NK-92 treated with Interleukin-12 subunit alpha and Interleukin-12 subunit beta, amount 100 ng/mL, for 24 hours (cell line): Measurements from ENCODE around the gene ITPK1.

ENCODE experiments used
- DNase-seq: peaks from one replicate; lab custom pipeline; 2025; lab: John Stamatoyannopoulos, UW

Gene ITPK1

DNA sequence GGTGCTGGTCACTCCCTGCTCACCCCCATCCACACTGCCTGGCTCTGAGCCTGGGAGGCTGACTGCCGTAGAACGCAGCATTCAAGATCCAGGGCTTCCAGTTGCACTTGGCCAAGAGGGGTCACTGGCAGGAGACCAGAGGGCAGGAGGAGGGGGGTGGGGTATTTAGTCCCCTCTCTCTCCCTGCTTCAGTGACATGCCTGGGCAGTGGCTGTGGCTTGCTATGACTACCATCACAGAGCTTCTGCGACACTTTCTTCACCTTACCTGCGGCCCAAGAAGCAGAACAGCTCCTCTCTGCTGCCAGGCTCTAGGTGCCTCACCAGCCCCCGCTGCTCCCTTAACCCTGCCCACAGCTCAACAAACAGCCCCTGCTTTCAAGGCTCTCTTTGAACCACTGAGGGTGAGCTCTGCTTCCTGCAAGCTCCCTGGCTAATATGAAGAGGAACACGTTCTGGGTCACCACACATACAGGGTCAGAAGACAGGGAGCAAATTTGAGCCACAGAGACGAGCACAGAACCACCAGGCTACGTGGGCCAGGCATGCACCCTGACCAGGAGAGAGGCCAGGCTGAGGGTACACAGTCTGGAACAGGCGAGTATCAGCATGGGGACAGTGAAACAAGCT, 55.7 kb downstream of the ITPK1 start:
- no peak for DNase-seq

DNA sequence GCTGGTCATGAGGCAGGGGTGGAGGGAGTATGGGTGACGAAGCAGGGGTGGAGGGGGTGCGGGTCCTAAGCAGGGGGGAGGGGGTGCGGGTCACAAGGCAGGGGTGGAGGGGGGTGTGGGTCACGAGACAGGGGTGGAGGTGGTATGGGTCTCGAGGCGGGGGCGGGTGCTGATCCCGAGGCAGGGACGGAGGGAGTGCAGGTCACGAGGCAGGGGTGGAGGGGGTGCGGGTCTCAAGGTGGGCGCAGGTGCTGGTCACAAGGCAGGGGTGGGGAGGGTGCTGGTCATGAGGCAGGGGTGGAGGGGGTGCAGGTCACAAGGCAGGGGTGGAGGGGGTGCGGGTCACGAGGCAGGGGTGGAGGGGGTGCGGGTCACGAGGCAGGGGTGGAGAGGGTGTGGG, 56.5 kb downstream of the ITPK1 start:
- no peak for DNase-seq

DNA sequence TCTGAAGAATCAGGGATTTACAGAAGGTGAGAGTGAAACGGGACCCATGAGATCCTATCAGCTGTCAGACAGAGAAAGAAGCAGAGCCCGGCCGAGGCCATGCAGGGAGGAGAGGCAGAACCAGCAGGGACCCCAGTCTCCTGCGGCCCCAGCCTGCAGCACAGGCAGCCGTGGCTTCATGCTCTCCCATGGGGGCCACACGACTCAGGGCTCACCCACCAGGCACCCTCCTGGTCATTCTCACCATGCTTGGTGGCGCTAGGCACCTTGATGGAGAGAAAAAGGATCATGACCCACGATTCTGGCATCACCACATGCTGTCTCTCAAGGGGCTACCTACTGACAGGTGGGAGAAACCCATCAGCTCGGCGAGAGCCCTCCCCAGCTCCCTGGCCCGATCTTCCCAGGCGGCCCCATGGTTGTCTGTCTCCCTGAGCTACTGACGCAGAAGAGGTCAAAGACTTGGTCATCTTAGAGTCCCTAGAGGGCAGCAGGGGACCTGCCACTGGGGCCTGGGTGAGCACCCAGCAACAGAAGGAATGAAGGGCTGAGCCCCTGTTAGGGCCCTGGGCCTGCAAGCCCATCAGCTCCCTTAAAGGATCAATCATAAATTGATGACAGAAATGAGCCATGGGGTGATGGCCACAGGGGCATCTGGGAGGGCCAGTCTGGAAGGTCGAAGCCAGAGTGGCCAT, 58.0 kb downstream of the ITPK1 start:
- DNase-seq = no peak

DNA sequence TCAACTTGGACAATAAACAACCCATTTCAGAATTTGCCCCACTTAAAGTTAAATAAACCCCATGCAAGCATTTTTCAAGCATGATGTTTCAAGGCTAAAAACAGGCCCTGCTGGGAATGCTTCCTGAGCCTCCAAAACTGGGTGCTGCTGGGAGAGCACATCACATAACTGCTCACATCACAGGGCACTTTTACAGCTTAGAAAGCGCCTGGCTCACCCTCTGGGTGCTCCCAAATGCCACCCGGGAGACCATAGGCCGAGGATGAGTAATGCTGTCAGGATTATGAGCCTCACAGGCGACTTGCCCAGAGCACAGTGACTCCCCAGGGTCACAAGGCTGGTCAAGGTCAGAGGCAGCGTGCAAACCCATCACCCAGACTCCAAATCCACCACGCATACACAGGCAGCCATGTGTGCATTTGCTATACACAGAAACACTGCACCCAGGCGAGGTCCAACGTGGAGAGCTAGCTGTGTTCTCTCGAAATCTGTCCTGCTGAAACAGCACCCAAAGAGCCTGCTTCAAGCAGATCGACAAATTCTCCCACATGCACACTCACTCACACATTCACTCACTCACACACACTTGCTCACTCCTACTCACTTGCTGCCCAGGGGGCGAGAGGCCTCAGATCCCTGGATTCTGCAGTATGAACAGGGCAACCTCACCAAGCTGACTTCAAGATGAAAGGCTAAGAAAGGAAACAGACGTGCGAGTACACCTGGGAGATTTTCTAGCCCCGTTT, 58.7 kb downstream of the ITPK1 start:
- no peak for DNase-seq

DNA sequence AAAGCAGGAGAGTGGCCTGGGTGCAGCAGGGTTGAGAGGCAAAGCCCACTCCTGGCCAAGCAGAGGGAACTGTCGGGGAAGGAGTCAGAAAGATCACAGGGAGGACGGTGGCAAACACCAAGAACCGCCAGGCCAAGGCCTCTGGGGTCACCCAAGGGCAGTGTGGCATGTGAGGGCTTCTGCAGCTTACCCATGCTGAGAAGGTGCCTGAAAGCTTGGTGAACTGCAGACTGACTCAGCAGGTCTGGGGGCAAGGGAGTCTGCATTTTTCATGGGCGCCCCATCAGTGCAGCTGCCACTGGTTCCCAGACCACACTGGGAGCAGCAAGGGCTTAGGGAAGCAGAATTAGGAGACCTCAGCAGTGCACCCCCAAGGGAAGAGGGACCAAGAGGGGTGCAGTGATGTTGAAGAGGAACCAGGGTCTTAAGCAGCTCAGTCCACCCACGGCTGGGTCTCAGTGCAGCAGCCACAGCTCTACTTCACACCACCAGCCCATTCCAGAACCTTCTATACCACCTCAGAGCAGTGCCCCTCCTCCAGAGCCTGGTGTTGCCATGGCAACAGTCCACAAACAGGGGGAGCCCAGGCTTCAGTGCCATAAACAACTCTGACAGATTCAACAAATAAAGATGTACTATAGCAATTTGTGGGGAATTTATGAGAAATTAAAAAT, 59.4 kb downstream of the ITPK1 start:
- no peak for DNase-seq

DNA sequence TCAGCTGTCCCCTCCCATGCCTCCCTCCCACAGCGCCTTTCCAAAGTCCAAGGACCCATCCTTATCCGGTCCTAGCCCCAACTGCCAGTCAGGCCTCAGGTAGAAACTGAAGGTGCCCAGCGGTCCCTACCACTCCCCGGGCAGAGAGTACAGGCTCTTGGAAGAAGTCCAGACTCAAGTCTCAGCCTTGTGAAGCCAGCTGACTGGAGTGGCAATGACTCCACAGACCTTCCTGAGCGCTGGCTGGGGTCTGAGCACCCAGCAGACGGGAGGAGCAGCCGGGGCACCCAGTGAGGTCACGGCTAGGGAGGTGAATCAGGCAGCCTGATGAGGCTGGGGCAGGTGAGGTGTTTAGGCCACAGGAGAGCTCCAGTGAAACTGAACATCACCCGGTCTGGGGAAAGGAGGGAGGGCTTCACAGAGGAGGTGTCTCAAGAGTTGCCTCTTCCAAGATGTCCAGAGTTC, 60.0 kb downstream of the ITPK1 start:
- DNase-seq = no peak

DNA sequence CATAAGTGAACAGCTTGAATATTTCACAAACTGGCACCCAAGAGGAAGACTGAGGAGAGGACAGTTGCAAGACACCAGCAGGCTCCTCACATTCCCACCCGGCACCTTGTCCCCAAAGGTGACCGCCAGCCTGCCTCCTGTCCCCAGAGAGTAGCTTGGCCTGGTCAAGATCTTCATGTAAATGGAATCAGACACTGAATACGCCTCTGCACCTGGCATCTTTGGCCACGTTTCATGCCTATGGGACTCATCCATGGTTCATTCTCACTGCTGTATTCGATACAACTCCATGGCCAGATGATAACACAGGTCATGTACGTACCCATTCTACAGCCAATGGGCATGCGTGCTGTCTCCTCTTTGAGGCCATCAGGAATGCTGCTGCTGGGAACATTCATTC, 60.8 kb downstream of the ITPK1 start:
- DNase-seq = no peak

DNA sequence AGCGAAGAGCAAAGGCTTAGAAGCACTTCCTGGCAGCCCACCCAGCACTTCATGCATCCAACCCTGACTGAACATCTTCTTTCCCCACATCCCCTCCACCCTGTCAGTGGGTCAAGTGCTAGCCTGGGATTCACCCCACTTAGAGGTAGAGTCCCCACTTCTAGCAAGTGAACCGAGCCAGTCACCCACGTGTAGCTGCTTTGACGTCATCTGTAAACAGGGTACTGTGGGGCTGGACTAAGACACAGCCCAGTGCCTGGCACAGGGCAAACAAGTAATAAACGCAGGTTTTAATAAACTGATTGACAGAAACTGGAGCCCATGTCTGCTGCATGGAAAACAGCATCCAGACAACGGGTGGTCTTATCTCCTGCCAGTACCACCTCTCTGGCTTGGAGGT, 61.7 kb downstream of the ITPK1 start:
- DNase-seq = no peak

DNA sequence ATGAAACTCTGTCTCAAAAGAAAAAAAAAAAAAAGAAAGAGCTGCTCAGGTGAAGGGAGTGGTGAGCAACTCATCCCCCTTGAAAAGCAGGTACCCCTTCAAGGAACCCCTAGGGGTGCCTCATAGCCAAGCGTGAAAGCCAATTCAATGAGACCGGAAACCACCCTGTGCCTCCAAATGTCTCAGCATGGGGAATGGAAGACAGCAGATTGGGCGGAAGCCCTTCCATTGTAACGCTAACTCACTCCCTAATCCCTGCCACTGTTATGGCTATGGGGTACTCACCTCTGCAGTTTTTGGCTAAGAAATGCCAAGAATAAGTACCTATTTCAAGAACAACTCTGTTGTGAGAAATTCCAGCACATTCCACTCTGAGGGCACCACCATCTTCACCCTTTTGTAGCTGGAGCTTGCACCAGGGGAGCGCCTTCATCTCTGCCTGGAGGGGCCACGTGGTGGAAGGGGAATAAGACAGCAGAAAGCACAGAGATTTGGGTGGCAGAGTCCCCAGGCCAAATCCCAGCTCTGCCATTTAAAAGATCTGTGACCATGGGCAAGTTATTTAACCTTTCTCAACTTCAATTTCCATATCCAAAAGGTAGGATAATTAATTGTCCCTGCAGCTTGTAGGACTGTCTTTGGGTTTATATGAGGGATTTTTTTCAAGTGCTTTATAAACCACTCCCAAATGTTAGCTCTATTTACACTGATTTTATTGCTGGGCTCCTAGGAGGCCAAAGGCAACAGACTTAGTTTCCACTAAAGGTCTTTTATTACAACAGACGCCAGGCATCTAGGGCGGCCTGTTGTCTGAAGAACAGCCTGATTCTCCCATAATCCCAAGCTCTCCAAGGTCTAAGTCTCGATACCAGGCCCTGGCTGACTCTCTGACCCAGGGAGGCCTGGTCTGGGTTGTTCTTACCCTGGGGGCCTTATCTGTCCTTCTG, 63.9 kb downstream of the ITPK1 start:
- no peak for DNase-seq

DNA sequence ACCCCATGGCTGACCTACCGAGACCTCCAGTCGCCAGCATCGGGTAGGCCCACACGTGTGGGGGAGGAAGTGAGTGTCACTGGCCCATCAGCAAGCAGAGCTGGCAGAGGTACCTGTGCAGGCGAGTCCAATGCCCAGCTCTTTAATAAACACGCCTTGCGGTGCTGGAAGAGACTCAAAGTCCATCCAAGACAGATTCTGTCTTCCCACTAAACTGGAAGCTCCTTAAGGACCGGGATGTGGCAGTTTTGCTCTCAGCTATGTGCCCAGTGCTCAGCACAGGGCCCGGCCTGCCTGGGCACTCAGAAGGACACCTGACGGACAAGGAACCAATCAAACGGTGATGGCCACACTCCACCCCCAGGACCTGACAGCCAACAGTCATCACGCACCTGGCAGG, 65.0 kb downstream of the ITPK1 start:
- no peak for DNase-seq

DNA sequence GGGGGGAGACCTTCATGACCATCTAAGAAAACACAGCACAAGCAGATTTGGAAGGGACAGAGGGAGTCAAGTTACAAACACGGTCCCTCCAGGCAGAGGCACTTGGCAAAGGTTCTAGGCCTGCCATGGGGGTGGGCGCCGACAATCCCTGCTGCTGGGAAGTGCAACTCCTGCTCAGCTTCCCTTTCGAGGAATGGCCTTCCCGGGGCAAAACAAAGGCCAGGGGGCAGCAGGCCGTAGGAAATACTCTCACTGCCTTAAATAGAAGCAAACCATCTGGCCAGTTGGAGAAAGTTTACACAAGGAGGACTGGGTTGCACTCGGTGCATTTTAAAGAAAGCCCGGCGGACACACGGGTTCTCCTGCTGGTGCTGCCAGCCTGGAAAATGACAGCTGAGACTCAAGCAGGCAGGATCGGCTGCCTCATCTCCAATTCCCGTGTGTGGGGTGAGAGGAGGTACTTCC, 65.8 kb downstream of the ITPK1 start:
- no peak for DNase-seq

DNA sequence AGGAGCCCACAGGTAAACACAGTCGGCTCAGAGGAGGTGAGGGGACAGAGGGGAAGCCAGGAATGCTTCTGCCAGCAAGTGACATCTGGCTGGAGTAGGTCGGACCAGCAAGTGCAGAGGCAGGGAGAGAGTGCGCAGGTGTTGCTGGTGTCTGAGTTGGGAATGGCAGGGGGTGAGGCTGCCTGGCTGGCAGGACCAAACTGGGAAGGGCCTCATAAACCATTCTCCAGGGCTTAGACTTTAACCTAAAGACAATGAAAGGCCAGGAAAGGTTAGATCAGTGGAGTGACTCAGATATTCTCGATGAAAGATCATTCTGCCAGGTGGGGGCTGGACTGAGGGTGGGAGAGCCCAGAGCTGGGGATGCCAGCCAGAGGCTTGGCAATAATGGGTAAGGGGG, 66.4 kb downstream of the ITPK1 start:
- no peak for DNase-seq

DNA sequence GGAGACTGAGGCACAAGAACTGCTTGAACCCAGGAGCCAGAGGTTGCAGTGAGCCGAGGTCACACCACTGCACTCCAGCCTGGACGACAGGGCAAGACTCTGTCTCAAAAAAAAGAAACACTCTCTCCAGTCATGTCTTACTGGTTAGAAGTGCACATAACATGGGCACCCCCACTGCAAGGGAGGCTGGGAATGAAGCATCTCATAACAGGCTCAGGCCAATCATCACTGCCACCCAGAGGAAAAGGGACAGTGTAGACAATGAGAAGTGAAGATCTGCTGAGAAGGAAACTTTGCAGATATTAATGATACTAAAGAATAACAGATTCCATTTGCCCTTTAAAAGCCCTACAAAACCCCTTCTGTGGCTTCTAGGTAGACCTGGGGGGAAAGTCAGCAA, 66.9 kb downstream of the ITPK1 start:
- no peak for DNase-seq

DNA sequence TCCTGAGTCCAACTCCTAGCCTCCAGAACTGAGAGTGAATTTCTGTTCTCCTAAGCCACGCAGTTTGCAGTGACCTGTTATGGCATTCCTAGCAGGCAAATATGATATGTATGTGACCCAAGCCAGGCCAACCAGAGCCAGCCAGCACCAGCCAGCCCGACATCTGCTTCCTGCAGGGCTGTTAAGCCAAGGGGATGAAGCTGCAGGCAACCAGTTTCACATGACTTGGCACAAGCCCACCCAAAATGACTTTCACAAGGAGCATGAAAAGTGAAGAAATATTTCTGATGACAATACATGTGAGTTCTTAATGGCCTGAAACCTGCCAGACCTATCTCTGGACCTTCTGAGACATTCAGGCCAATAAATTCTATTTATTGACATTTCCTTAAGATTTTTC, 68.1 kb downstream of the ITPK1 start:
- no peak for DNase-seq

DNA sequence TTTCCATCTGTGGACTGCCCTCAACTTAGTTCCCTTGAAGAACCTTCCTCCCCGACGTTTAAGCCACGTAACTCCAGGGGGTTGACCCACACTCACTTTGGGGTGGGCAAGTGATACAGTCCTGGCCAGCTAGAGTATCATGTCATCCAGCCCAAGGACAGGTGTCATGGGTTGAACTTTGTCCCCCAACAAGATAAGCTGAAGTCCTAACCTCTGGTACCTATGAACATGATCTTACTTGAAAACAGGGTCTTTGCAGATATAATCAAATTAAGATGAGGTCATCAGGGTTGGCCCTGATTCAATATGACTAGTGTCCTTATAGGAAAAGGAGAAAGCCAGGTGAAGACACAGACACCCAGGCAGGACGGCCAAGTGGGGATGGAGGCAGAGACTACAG, 68.6 kb downstream of the ITPK1 start:
- DNase-seq = no peak

DNA sequence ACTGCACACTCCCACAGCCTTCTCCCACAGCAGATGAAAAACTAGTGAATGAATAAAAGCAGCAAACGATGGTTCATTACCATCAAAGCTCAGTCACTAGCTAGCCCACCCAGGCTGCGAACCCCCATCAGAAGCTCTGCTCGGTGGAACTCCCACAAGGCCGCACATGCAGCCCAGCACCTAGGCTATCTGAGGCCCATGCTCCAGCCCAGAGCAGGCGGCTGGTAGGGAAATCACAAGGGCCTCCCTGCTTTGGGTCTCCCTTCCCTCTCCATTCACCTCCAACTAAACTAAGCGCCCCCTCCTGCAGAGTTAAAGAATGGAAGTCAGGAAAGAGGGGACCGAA, 69.0 kb downstream of the ITPK1 start:
- DNase-seq = no peak

DNA sequence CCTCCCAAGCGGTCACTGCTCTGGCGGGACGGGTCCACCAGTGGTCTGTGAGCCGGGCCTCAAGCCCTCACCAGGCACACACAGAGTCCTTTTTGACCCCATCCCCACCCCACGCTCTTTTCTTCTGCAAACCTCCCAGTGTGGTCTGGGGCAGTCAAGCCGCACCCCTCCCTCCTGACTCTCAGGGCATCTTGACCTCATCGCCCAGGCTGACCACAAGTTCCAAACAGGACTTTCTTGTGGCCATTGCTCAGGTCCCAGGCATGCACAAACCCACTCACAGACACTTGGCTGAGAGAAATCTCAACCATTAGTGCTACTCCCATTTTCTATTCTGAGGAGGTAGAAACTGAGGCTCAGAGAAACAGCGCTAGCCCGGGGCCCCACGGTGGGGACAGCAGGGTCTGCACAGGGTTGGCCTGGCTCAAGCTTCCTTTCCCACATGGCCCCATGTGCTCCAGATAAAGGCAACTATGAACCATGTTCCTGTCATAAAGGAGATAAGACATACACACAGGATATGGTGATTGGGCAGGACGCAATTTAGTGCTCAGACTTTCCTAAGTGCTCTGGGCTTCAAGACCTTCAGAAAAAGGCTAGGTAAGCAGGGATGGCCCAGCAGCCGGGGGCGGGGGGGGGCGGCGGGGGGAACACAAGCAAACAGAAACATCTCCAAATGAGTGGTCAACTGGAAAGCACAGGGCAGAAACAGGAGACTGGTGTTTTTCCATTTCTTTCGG, 69.6 kb downstream of the ITPK1 start:
- no peak for DNase-seq

DNA sequence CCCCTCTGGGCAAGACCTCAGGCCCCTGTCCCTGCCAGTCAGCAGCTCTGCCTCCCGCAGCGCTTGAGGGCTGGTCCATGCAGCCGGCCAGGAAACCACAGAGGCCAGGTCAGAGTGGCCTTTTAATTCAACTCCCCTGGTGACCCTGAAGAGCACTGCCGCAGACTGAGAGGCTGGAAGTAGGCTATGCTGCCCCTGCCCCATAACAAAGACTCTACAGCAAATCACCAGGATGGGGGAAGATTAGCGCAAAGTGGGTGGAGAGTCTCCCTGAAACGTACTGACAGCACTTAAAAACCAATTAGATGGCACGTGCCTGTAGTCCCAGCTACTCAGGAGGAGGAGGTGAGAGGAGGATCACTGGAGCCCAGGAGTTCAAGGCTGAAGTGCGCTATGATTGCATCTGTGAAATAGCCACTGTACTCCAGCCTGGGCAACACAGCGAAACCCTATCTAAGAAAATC, 70.5 kb downstream of the ITPK1 start:
- no peak for DNase-seq

DNA sequence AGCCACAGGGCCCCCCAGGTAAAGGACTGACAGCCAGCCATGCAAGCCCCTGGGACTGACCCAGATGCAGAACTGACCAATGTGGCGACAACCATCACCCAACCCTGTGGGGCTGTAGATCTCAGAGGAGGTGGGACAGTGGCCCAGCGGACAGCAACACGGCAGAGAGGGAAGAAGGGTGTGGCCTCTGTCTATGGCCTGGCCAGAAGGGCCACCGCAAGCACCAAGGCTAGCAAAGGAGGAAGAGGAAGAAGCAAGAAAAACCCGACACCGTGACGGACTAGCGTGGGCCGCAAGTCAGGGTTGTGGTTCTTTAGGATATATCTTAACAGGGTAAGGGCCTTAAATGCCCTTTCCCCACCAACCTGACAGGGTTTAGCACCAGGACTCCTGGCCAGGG, 71.2 kb downstream of the ITPK1 start:
- DNase-seq = no peak

DNA sequence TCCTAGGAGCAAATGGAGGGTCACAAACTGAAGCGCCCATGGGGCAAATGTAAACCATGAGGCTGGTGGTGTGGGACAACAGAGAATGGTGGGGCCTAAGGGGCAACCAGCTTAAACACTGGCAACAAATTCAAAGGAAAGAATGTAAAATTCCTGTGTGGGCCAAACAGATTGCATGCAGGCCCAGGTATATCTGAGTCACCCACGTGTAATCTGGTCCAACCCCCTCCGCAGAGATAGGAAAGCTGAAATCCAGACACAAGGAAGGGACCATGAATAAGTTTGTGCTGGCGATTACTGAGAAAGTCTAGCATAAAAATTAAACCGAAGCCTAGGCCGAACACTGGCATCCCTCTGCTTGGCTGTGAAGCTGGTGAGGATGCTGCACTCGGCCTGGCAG, 71.6 kb downstream of the ITPK1 start:
- DNase-seq = no peak
